ENCODE results near the gene GNB1L. TPM values are rescaled to one million over a fixed set of nuclear protein-coding genes. Genes with fewer than 3 reads are reported as not detected.

Gene GNB1L
- total RNA-seq (2014; rRNA removed; shearing (Covaris generic)): 4.0 and 7.6 TPM in 2 replicates

GRCh38 chr22:19854778-19855503, at the start of gene GNB1L, which contains the start of gene RTL10:
Gene GNB1L, minus strand, starts transcription at chr22:19854874. Its CDS starts 33,519 bp downstream, at chr22:19821355.
Gene RTL10, minus strand, starts transcription at chr22:19854874. Its CDS starts 2,613 bp downstream, at chr22:19852261.
- DNase-seq (ENCODE audit: low read depth): peak; percentile 91

GRCh38 chr22:19904174-19904856, 49.6 kb upstream of the GNB1L start:
- no peak for DNase-seq (ENCODE audit: low read depth)

- no peak for DNase-seq (ENCODE audit: low read depth)
Measured at GRCh38 chr22:19903513-19903912, 48.8 kb upstream of the GNB1L start.

- DNase-seq (ENCODE audit: low read depth): no peak
Measured at GRCh38 chr22:19903031-19903430, 48.4 kb upstream of the GNB1L start.

- no peak for DNase-seq (ENCODE audit: low read depth)
Measured at GRCh38 chr22:19902245-19902715, 47.6 kb upstream of the GNB1L start.

GRCh38 chr22:19901577-19902244, 47.0 kb upstream of the GNB1L start:
- DNase-seq (ENCODE audit: low read depth): no peak

- no peak for DNase-seq (ENCODE audit: low read depth)
Measured at GRCh38 chr22:19900707-19901436, 46.2 kb upstream of the GNB1L start.

GRCh38 chr22:19898831-19899567, 44.3 kb upstream of the GNB1L start:
- no peak for DNase-seq (ENCODE audit: low read depth)

- DNase-seq (ENCODE audit: low read depth): no peak
Measured at GRCh38 chr22:19898145-19898544, 43.5 kb upstream of the GNB1L start.

GRCh38 chr22:19897726-19898125, 43.1 kb upstream of the GNB1L start:
- DNase-seq (ENCODE audit: low read depth): no peak

- DNase-seq (ENCODE audit: low read depth): no peak
Measured at GRCh38 chr22:19896665-19897355, 42.1 kb upstream of the GNB1L start.

- no peak for DNase-seq (ENCODE audit: low read depth)
Measured at GRCh38 chr22:19895160-19895849, 40.6 kb upstream of the GNB1L start.

- DNase-seq (ENCODE audit: low read depth): no peak
Measured at GRCh38 chr22:19893363-19893762, 38.7 kb upstream of the GNB1L start.

- peak; percentile 15 for DNase-seq (ENCODE audit: low read depth)
Measured at GRCh38 chr22:19892925-19893324, 38.3 kb upstream of the GNB1L start.

GRCh38 chr22:19892257-19892879, 37.7 kb upstream of the GNB1L start:
- no peak for DNase-seq (ENCODE audit: low read depth)

GRCh38 chr22:19891317-19892256, 36.9 kb upstream of the GNB1L start:
- peak; percentile 84 for DNase-seq (ENCODE audit: low read depth)

- no peak for DNase-seq (ENCODE audit: low read depth)
Measured at GRCh38 chr22:19890502-19891316, 36.0 kb upstream of the GNB1L start.

Measured in M059J (cell line).